HepG2 (cell line): ENCODE results near the gene CDC34. TPM values are rescaled to one million over a fixed set of nuclear protein-coding genes. Genes with fewer than 3 reads are reported as not detected.

Experiments used
- DNMT3B ChIP-seq: conservative IDR thresholded peaks from 2 replicates; pipeline ENCODE4 v1.6.1; 2016; ENCODE audit warnings: missing biosample characterization, control low read depth
- DR1 ChIP-seq: sonication (generic); formaldehyde crosslinking; IDR thresholded peaks from 2 replicates; pipeline ENCODE4 v1.8.0; 2021; ENCODE audit warnings: mild to moderate bottlenecking, missing genetic modification reagents, inconsistent platforms
- KAT7 ChIP-seq: IDR thresholded peaks from 2 replicates; pipeline ENCODE4 v1.6.1; 2018; ENCODE audit warnings: borderline replicate concordance, missing compliant biosample characterization
- KLF9 ChIP-seq: IDR thresholded peaks from 2 replicates; pipeline ENCODE4 v1.6.1; 2016; ENCODE audit warnings: low read depth
- SOX5 ChIP-seq: IDR thresholded peaks from 2 replicates; pipeline ENCODE4 v1.6.1; 2016; ENCODE audit warnings: borderline replicate concordance
- ZBTB7B ChIP-seq: sonication (generic); formaldehyde crosslinking; IDR thresholded peaks from 2 replicates; pipeline ENCODE4 v1.4.0; 2020; ENCODE audit warnings: missing genetic modification reagents
- polyA plus RNA-seq, 8 experiments: library from polyadenylated mRNA; depleted of rRNA in 3 of 8; stranded (reverse) in 7 of 8; unstranded in 1 of 8; fragments of >200 nt; fragmentation: Illumina TruSeq in 4 of 8; extraction: Trizol in 4 of 8; gene quantifications; 2 replicates each; pipeline versions ENCODE4 v1.2.1 to v1.2.3, GENCODE V29; 2011 to 2016; ENCODE audit warnings: low read depth in 4 of 8, missing spikeins in 1 of 8, mixed read lengths in 1 of 8; ENCODE audit not compliant: insufficient read depth in 1 of 8
- total RNA-seq, 5 experiments: library from RNA; depleted of rRNA; stranded (reverse); fragments of >200 nt; fragmentation: Illumina TruSeq; extraction: Trizol; gene quantifications; 2 replicates each; pipeline ENCODE4 v1.2.3, GENCODE V29; 2016; ENCODE audit warnings: low read depth in 1 of 5
- TF ChIP-seq, protein P1 (sequence below): sonication (generic); formaldehyde crosslinking; IDR thresholded peaks from 2 replicates; pipeline ENCODE4 v1.4.0; 2020; ENCODE audit warnings: missing genetic modification reagents, borderline replicate concordance
- TF ChIP-seq, protein P2 (sequence below): sonication (generic); formaldehyde crosslinking; IDR thresholded peaks from 2 replicates; pipeline ENCODE4 v1.5.0; 2020; ENCODE audit warnings: missing genetic modification reagents
- TF ChIP-seq, protein P3 (sequence below): sonication (generic); formaldehyde crosslinking; IDR thresholded peaks from 2 replicates; pipeline ENCODE4 v1.5.0; 2020; ENCODE audit warnings: missing genetic modification reagents
- TF ChIP-seq, protein P4 (sequence below): sonication (generic); formaldehyde crosslinking; IDR thresholded peaks from 2 replicates; pipeline ENCODE4 v1.8.1; 2023; ENCODE audit warnings: mild to moderate bottlenecking, missing genetic modification reagents
- TF ChIP-seq, protein P5 (sequence below): sonication (generic); formaldehyde crosslinking; IDR thresholded peaks from 2 replicates; pipeline ENCODE4 v1.4.0; 2020; ENCODE audit warnings: mild to moderate bottlenecking, missing genetic modification reagents, borderline replicate concordance

The CDC34 gene
- total and polyA plus RNA-seq, 2 of the 13 experiments (the other 11 are each of a cell fraction or from before 2014, with no cell fraction given) = 138 to 150 TPM

DNA sequence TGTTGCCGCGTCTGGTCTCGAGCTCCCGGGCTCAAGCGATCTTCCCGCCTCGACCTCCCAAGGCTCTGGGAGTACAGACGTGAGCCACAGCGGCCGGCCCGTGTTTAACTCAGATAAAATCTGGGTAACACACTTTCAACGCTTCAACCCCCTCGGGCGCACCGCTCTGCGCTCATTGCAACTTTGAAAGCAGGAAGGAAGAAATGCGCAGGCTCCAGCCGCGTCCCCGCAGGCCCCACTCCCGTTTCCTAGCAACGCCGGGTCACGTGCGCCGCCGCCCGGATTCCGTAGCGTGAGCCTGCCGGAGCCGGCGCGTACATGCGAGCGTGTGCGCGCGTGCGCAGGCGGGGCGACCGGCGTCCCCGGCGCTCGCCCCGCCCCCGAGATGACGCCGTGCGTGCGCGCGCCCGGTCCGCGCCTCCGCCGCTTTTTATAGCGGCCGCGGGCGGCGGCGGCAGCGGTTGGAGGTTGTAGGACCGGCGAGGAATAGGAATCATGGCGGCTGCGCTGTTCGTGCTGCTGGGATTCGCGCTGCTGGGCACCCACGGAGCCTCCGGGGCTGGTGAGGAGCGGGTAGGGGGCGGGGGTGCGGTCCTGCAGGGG, 40.7 kb downstream of the CDC34 start, which contains the start of gene BSG (continued):
- TF ChIP-seq, protein P1, sequence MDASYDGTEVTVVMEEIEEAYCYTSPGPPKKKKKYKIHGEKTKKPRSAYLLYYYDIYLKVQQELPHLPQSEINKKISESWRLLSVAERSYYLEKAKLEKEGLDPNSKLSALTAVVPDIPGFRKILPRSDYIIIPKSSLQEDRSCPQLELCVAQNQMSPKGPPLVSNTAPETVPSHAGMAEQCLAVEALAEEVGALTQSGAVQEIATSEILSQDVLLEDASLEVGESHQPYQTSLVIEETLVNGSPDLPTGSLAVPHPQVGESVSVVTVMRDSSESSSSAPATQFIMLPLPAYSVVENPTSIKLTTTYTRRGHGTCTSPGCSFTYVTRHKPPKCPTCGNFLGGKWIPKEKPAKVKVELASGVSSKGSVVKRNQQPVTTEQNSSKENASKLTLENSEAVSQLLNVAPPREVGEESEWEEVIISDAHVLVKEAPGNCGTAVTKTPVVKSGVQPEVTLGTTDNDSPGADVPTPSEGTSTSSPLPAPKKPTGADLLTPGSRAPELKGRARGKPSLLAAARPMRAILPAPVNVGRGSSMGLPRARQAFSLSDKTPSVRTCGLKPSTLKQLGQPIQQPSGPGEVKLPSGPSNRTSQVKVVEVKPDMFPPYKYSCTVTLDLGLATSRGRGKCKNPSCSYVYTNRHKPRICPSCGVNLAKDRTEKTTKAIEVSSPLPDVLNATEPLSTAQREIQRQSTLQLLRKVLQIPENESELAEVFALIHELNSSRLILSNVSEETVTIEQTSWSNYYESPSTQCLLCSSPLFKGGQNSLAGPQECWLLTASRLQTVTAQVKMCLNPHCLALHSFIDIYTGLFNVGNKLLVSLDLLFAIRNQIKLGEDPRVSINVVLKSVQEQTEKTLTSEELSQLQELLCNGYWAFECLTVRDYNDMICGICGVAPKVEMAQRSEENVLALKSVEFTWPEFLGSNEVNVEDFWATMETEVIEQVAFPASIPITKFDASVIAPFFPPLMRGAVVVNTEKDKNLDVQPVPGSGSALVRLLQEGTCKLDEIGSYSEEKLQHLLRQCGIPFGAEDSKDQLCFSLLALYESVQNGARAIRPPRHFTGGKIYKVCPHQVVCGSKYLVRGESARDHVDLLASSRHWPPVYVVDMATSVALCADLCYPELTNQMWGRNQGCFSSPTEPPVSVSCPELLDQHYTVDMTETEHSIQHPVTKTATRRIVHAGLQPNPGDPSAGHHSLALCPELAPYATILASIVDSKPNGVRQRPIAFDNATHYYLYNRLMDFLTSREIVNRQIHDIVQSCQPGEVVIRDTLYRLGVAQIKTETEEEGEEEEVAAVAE (CRISPR knock-in tag) = peak; percentile 33; the same call in 1 of the 2 replicates
- TF ChIP-seq SOX5 (CRISPR knock-in tag) (0 out of 2 replicates have a peak, but pooled peaks have one; percentile 21), KAT7 (peak; percentile 38; the same call in 1 of the 2 replicates), DR1 (peak; percentile 99), ZBTB7B (CRISPR knock-in tag) (0 out of 2 replicates have a peak, but pooled peaks have one; percentile 15), DNMT3B (CRISPR knock-in tag) (0 out of 2 replicates have a peak, but pooled peaks have one; percentile 46), KLF9 (no peak)
- TF ChIP-seq, protein P2, sequence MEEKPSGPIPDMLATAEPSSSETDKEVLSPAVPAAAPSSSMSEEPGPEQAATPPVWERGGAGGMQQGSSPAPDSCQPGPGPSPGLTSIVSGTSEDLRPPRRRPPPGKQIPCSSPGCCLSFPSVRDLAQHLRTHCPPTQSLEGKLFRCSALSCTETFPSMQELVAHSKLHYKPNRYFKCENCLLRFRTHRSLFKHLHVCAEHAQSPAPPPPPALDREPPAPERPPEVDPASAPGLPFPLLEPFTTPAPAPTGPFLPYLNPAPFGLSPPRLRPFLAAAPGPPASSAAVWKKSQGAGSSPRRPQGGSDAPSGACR (CRISPR knock-in tag) = peak; percentile 75; the same call in 1 of the 2 replicates
- TF ChIP-seq, protein P3, sequence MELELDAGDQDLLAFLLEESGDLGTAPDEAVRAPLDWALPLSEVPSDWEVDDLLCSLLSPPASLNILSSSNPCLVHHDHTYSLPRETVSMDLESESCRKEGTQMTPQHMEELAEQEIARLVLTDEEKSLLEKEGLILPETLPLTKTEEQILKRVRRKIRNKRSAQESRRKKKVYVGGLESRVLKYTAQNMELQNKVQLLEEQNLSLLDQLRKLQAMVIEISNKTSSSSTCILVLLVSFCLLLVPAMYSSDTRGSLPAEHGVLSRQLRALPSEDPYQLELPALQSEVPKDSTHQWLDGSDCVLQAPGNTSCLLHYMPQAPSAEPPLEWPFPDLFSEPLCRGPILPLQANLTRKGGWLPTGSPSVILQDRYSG (CRISPR knock-in tag) = peak; percentile 63; the same call in 1 of the 2 replicates
- TF ChIP-seq, protein P4, sequence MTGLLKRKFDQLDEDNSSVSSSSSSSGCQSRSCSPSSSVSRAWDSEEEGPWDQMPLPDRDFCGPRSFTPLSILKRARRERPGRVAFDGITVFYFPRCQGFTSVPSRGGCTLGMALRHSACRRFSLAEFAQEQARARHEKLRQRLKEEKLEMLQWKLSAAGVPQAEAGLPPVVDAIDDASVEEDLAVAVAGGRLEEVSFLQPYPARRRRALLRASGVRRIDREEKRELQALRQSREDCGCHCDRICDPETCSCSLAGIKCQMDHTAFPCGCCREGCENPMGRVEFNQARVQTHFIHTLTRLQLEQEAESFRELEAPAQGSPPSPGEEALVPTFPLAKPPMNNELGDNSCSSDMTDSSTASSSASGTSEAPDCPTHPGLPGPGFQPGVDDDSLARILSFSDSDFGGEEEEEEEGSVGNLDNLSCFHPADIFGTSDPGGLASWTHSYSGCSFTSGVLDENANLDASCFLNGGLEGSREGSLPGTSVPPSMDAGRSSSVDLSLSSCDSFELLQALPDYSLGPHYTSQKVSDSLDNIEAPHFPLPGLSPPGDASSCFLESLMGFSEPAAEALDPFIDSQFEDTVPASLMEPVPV (CRISPR knock-in tag) = 0 out of 2 replicates have a peak, but pooled peaks have one; percentile 39
- TF ChIP-seq, protein P5, sequence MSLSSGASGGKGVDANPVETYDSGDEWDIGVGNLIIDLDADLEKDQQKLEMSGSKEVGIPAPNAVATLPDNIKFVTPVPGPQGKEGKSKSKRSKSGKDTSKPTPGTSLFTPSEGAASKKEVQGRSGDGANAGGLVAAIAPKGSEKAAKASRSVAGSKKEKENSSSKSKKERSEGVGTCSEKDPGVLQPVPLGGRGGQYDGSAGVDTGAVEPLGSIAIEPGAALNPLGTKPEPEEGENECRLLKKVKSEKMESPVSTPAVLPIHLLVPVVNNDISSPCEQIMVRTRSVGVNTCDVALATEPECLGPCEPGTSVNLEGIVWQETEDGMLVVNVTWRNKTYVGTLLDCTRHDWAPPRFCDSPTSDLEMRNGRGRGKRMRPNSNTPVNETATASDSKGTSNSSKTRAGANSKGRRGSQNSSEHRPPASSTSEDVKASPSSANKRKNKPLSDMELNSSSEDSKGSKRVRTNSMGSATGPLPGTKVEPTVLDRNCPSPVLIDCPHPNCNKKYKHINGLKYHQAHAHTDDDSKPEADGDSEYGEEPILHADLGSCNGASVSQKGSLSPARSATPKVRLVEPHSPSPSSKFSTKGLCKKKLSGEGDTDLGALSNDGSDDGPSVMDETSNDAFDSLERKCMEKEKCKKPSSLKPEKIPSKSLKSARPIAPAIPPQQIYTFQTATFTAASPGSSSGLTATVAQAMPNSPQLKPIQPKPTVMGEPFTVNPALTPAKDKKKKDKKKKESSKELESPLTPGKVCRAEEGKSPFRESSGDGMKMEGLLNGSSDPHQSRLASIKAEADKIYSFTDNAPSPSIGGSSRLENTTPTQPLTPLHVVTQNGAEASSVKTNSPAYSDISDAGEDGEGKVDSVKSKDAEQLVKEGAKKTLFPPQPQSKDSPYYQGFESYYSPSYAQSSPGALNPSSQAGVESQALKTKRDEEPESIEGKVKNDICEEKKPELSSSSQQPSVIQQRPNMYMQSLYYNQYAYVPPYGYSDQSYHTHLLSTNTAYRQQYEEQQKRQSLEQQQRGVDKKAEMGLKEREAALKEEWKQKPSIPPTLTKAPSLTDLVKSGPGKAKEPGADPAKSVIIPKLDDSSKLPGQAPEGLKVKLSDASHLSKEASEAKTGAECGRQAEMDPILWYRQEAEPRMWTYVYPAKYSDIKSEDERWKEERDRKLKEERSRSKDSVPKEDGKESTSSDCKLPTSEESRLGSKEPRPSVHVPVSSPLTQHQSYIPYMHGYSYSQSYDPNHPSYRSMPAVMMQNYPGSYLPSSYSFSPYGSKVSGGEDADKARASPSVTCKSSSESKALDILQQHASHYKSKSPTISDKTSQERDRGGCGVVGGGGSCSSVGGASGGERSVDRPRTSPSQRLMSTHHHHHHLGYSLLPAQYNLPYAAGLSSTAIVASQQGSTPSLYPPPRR (CRISPR knock-in tag) = 0 out of 2 replicates have a peak, but pooled peaks have one; percentile 28
